ENCODE measurements around the gene DMAC2L. TPM values are rescaled to one million over a fixed set of nuclear protein-coding genes. Genes with fewer than 3 reads are reported as not detected.

DMAC2L gene
- polyA plus RNA-seq, 1 donor from 2014 or later = 17.1 TPM

GRCh38 chr14:50299585-50299984 lies 12.5 kb upstream of the DMAC2L start:
- H3K4me3 ChIP-seq (ENCODE audit: low read length) = no peak overlapping the region
- H3F3A ChIP-seq (ENCODE audit: insufficient read depth, low read length, poor library complexity, severe bottlenecking) = no peaks in the 10 kb centered on the region
- no peaks in the 10 kb centered on the region for H3K9me2 ChIP-seq (ENCODE audit: insufficient read depth, low read length)
- no peaks in the 10 kb centered on the region for H3K9me3 ChIP-seq (ENCODE audit: low read length)
- H3K9ac ChIP-seq (ENCODE audit: low read length) = no peak overlapping the region
- H4K20me1 ChIP-seq (ENCODE audit: insufficient read depth) = no peaks in the 10 kb centered on the region
- no peak overlapping the region for H3K27ac ChIP-seq (ENCODE audit: low read length)
- no peaks in the 10 kb centered on the region for H3K27me3 ChIP-seq (ENCODE audit: insufficient read depth, low read depth, low read length)
- H3K79me2 ChIP-seq (replicated peaks; ENCODE audit: insufficient read depth, low read length) = no peaks in the 10 kb centered on the region
- no peak overlapping the region for H3K4me2 ChIP-seq (ENCODE audit: low read length)
- no peak for TF ChIP-seq POLR2AphosphoS5 (IDR thresholded peaks at IDR 0.05)
- TF ChIP-seq RAD21 (conservative IDR thresholded peaks at IDR 0.05) = no peak
- no peak for TF ChIP-seq CTCF (IDR thresholded peaks at IDR 0.05; ENCODE audit: poor library complexity, severe bottlenecking)
- H3K36me3 ChIP-seq (ENCODE audit: insufficient read depth, low read length) = peaks cover 4% of the 10 kb centered on the region
- H2AFZ ChIP-seq (ENCODE audit: low read depth, low read length) = no peak overlapping the region

- H2AFZ ChIP-seq (ENCODE audit: low read depth, low read length) = no peak overlapping the region
- no peak overlapping the region for H3K9ac ChIP-seq (ENCODE audit: low read length)
- no peaks in the 10 kb centered on the region for H3F3A ChIP-seq (ENCODE audit: insufficient read depth, low read length, poor library complexity, severe bottlenecking)
- no peak overlapping the region for H3K27ac ChIP-seq (ENCODE audit: low read length)
- H3K9me3 ChIP-seq (ENCODE audit: low read length) = no peaks in the 10 kb centered on the region
- no peak overlapping the region for H3K4me2 ChIP-seq (ENCODE audit: low read length)
- H3K4me3 ChIP-seq (ENCODE audit: low read length) = no peak overlapping the region
- H3K27me3 ChIP-seq (ENCODE audit: insufficient read depth, low read depth, low read length) = no peaks in the 10 kb centered on the region
- H4K20me1 ChIP-seq (ENCODE audit: insufficient read depth) = no peaks in the 10 kb centered on the region
- TF ChIP-seq TAF1 (IDR thresholded peaks at IDR 0.05; ENCODE audit: low read depth) (no peak), POLR2AphosphoS5 (IDR thresholded peaks at IDR 0.05) (no peak), SMC3 (conservative IDR thresholded peaks at IDR 0.05; ENCODE audit: poor library complexity) (no peak), REST (IDR thresholded peaks at IDR 0.05; ENCODE audit: borderline replicate concordance) (no peak), EP300 (conservative IDR thresholded peaks at IDR 0.05; ENCODE audit: poor library complexity, severe bottlenecking) (no peak)
- peaks cover 4% of the 10 kb centered on the region for H3K79me2 ChIP-seq (replicated peaks; ENCODE audit: insufficient read depth, low read length)
- peaks cover 4% of the 10 kb centered on the region for H3K36me3 ChIP-seq (ENCODE audit: insufficient read depth, low read length)
- H3K9me2 ChIP-seq (ENCODE audit: insufficient read depth, low read length) = no peaks in the 10 kb centered on the region
Measured at GRCh38 chr14:50301914-50302313, 10.2 kb upstream of the DMAC2L start.

GRCh38 chr14:50303744-50304471 lies 8.2 kb upstream of the DMAC2L start:
- H3K27ac ChIP-seq (ENCODE audit: low read length) = no peak overlapping the region
- H3K4me3 ChIP-seq (ENCODE audit: low read length) = no peak overlapping the region
- TF ChIP-seq MXI1 (conservative IDR thresholded peaks at IDR 0.05; ENCODE audit: poor library complexity, severe bottlenecking) (no peak), RAD21 (conservative IDR thresholded peaks at IDR 0.05) (no peak), SMC3 (conservative IDR thresholded peaks at IDR 0.05; ENCODE audit: poor library complexity) (no peak), CTCF (IDR thresholded peaks at IDR 0.05; ENCODE audit: poor library complexity, severe bottlenecking) (no peak), POLR2AphosphoS5 (IDR thresholded peaks at IDR 0.05) (no peak), EP300 (conservative IDR thresholded peaks at IDR 0.05; ENCODE audit: poor library complexity, severe bottlenecking) (no peak), TAF1 (IDR thresholded peaks at IDR 0.05; ENCODE audit: low read depth) (no peak), EZH2 (IDR thresholded peaks at IDR 0.05; ENCODE audit: borderline replicate concordance, insufficient read depth, low read length, poor library complexity, severe bottlenecking) (no peak), REST (IDR thresholded peaks at IDR 0.05; ENCODE audit: borderline replicate concordance) (no peak)

More at GRCh38 chr14:50303744-50304471, 8.2 kb upstream of the DMAC2L start:
- Histone ChIP-seq H3K4me2 (ENCODE audit: low read length) (no peak overlapping the region), H2AFZ (ENCODE audit: low read depth, low read length) (no peak overlapping the region), H3K9me2 (ENCODE audit: insufficient read depth, low read length) (no peaks in the 10 kb centered on the region), H4K20me1 (ENCODE audit: insufficient read depth) (no peaks in the 10 kb centered on the region), H3K9me3 (ENCODE audit: low read length) (no peaks in the 10 kb centered on the region), H3K9ac (ENCODE audit: low read length) (no peak overlapping the region), H3K27me3 (ENCODE audit: insufficient read depth, low read depth, low read length) (no peaks in the 10 kb centered on the region), H3K79me2 (replicated peaks; ENCODE audit: insufficient read depth, low read length) (peaks cover 4% of the 10 kb centered on the region), H3F3A (ENCODE audit: insufficient read depth, low read length, poor library complexity, severe bottlenecking) (no peaks in the 10 kb centered on the region), H3K36me3 (ENCODE audit: insufficient read depth, low read length) (peaks cover 4% of the 10 kb centered on the region)
